SK-N-SH (cell line): ENCODE results near the gene BRSK1.

Source experiments
- EZH2phosphoT487 ChIP-seq: fragments of 200-600 bp; sonication (generic); IDR thresholded peaks from 2 replicates; pipeline ENCODE4 v1.6.1; 2017; ENCODE audit warnings: low read depth, mixed run types, mild to moderate bottlenecking, antibody characterized with exemption, moderate library complexity, borderline replicate concordance
- FOSL2 ChIP-seq: IDR thresholded peaks from 2 replicates; pipeline ENCODE4 v1.4.0; 2012; ENCODE audit warnings: low read depth, mild to moderate bottlenecking, moderate library complexity, borderline replicate concordance
- FOXJ3 ChIP-seq: sonication (generic); formaldehyde crosslinking; IDR thresholded peaks from 2 replicates; pipeline ENCODE4 v1.5.1; 2020; ENCODE audit warnings: mild to moderate bottlenecking, missing genetic modification reagents
- NFIC ChIP-seq: IDR thresholded peaks from 2 replicates; pipeline ENCODE4 v1.4.0; 2012; ENCODE audit warnings: borderline replicate concordance
- POLR2AphosphoS5 ChIP-seq: IDR thresholded peaks from 2 replicates; pipeline ENCODE4 v1.6.1; 2012; ENCODE audit warnings: low read depth, low read length
- RCOR1 ChIP-seq: fragments of 150-350 bp; IDR thresholded peaks from 2 replicates; pipeline ENCODE4 v1.6.1; 2017; ENCODE audit warnings: antibody characterized with exemption, low read length
- RFX5 ChIP-seq: IDR thresholded peaks from 2 replicates; pipeline ENCODE4 v1.6.1; 2012; ENCODE audit warnings: mild to moderate bottlenecking, improper control_type of control experiment, low read length
- TAF1 ChIP-seq: IDR thresholded peaks from 2 replicates; pipeline ENCODE4 v1.6.1; 2012; ENCODE audit warnings: low read depth, mild to moderate bottlenecking, low read length, moderate library complexity, borderline replicate concordance
- TEAD4 ChIP-seq: IDR thresholded peaks from 2 replicates; pipeline ENCODE4 v1.4.0; 2012; ENCODE audit warnings: mild to moderate bottlenecking, borderline replicate concordance; ENCODE audit not compliant: insufficient read depth
- TF ChIP-seq, protein P1 (sequence below): fragments of 200-600 bp; sonication (generic); IDR thresholded peaks from 2 replicates; pipeline ENCODE4 v1.6.1; 2017; ENCODE audit warnings: antibody characterized with exemption, mild to moderate bottlenecking, moderate library complexity

DNA sequence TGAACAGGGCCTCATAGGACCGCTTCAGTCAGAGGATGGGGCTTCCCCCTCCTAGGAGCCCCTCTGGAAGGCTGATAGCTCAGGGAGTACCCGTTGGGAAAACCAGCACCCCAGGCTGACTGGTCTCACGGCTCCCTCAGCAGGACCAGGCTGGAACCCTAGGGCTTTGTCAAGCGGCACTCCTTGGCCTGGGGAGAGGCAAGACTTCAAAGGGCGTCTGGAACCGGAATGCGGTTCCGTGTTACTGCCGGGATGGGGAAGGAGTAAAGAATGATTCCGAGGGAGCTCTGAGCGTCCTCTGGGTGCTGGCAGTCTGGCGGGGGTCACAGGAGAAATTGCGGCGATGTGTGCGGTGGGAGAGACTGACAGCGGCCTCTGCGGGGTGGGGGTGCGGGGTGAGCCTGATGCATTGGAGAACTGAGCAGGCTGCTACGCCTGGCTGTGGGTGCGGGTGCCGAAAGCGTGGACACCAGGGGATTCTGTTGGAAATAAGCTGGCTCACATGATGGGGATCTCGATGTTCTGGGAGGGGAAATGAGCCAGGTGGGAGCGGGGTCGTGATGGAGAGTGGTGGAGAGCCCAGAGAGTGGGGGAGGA lies 68.8 kb downstream of the BRSK1 start:
- TF ChIP-seq, protein P1, sequence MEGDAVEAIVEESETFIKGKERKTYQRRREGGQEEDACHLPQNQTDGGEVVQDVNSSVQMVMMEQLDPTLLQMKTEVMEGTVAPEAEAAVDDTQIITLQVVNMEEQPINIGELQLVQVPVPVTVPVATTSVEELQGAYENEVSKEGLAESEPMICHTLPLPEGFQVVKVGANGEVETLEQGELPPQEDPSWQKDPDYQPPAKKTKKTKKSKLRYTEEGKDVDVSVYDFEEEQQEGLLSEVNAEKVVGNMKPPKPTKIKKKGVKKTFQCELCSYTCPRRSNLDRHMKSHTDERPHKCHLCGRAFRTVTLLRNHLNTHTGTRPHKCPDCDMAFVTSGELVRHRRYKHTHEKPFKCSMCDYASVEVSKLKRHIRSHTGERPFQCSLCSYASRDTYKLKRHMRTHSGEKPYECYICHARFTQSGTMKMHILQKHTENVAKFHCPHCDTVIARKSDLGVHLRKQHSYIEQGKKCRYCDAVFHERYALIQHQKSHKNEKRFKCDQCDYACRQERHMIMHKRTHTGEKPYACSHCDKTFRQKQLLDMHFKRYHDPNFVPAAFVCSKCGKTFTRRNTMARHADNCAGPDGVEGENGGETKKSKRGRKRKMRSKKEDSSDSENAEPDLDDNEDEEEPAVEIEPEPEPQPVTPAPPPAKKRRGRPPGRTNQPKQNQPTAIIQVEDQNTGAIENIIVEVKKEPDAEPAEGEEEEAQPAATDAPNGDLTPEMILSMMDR: no peak
- TF ChIP-seq FOSL2: no peak
- TF ChIP-seq NFIC: no peak
- TF ChIP-seq POLR2AphosphoS5: no peak
- no peak for TF ChIP-seq EZH2phosphoT487
- no peak for TF ChIP-seq FOXJ3 (CRISPR knock-in tag)
- TF ChIP-seq TEAD4: no peak
- TF ChIP-seq TAF1: no peak
- TF ChIP-seq RFX5: no peak
- no peak for TF ChIP-seq RCOR1
